ENCODE data around the gene ZNF423.

Gene ZNF423

DNA sequence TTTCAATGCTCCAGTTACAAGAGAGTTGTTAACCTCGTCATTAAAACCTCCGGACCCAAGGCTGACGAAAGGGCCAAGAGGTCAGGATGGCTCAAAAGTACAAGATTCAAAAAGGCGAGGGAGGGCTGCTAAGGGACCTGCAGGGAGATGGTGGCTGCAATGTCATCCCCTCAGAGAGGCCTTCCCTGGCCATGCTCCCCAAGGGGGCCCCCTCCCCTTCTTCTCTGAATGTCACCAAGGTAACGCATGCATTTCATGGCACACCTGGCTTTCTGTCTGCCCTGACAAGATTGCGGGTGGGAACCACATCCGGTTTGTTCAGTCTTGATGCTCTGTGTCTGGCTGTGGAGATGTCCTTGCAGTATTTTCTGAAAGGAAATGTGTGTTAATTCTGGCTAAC, 392.4 kb downstream of the ZNF423 start:
- TF ChIP-seq POLR2AphosphoS5 (IDR thresholded peaks at IDR 0.05; ENCODE audit: low read depth, low read length): no peak
- TF ChIP-seq SIN3A (IDR thresholded peaks at IDR 0.05; ENCODE audit: borderline replicate concordance, insufficient read depth, low read length): no peak
- TF ChIP-seq, protein P1, sequence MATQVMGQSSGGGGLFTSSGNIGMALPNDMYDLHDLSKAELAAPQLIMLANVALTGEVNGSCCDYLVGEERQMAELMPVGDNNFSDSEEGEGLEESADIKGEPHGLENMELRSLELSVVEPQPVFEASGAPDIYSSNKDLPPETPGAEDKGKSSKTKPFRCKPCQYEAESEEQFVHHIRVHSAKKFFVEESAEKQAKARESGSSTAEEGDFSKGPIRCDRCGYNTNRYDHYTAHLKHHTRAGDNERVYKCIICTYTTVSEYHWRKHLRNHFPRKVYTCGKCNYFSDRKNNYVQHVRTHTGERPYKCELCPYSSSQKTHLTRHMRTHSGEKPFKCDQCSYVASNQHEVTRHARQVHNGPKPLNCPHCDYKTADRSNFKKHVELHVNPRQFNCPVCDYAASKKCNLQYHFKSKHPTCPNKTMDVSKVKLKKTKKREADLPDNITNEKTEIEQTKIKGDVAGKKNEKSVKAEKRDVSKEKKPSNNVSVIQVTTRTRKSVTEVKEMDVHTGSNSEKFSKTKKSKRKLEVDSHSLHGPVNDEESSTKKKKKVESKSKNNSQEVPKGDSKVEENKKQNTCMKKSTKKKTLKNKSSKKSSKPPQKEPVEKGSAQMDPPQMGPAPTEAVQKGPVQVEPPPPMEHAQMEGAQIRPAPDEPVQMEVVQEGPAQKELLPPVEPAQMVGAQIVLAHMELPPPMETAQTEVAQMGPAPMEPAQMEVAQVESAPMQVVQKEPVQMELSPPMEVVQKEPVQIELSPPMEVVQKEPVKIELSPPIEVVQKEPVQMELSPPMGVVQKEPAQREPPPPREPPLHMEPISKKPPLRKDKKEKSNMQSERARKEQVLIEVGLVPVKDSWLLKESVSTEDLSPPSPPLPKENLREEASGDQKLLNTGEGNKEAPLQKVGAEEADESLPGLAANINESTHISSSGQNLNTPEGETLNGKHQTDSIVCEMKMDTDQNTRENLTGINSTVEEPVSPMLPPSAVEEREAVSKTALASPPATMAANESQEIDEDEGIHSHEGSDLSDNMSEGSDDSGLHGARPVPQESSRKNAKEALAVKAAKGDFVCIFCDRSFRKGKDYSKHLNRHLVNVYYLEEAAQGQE (IDR thresholded peaks at IDR 0.05; ENCODE audit: insufficient read depth in 1 of 2, low read depth in 2 of 2, low read length in 2 of 2): no peak
- TF ChIP-seq FOXP2 (optimal IDR thresholded peaks at IDR 0.05; ENCODE audit: borderline replicate concordance, extremely low read depth, extremely low read length, insufficient read depth): no peak
- no peak for TF ChIP-seq TAF1 (IDR thresholded peaks at IDR 0.05; ENCODE audit: borderline replicate concordance, insufficient read depth, low read length)

DNA sequence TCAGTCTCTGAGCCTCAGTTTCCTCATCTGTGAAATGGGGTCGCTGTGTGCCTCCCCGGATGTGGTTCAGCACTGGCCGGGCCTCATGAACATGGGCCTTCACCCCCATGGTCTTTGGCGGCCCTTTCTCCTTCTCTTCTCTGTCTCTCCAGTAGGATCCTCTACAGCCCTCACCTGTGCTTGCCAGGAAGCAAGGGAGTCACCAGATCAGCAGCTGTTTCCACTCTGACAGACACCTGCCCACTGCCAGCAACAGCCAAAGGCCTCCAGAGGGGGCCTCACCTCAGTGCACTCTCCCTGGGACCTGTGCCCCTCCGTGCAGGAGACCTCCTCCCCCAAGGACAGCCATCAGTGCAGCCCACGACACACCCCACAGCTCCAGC, 392.9 kb downstream of the ZNF423 start:
- TF ChIP-seq SIN3A (IDR thresholded peaks at IDR 0.05; ENCODE audit: borderline replicate concordance, insufficient read depth, low read length) (no peak), POLR2AphosphoS5 (IDR thresholded peaks at IDR 0.05; ENCODE audit: low read depth, low read length) (no peak), TAF1 (IDR thresholded peaks at IDR 0.05; ENCODE audit: borderline replicate concordance, insufficient read depth, low read length) (no peak), FOXP2 (optimal IDR thresholded peaks at IDR 0.05; ENCODE audit: borderline replicate concordance, extremely low read depth, extremely low read length, insufficient read depth) (no peak)
- TF ChIP-seq, protein P1 (IDR thresholded peaks at IDR 0.05; ENCODE audit: insufficient read depth in 1 of 2, low read depth in 2 of 2, low read length in 2 of 2): no peak

DNA sequence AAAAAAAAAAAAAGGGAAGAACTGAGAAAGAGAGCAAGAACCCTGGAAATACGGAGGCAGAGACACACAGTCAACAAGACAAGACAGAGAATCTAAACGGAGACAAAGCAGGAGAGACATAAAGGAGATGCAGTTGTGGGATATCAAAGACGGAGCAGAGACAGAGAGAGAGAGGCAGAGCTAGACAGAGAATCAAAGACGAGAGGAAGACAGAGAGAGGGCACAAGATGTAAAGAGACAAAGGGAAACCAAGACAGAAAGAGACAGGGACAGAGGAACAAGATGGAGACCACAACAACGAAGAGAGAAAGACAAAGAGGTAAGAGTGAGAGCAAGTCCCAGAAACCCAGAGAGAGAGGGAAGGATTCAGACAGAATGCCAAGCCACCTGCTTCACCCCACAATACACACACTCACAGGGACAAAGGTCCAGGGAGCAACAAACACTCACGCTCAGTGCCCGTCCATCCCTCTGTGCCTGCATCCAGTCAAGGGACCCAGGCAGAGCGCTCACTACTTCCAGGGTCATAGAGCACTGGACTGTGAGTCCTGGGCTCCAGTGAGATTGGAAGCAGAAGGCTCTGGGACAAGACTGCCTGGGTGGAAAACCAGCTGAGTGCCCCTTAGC, 393.4 kb downstream of the ZNF423 start:
- TF ChIP-seq FOXP2 (optimal IDR thresholded peaks at IDR 0.05; ENCODE audit: borderline replicate concordance, extremely low read depth, extremely low read length, insufficient read depth) (no peak), TAF1 (IDR thresholded peaks at IDR 0.05; ENCODE audit: borderline replicate concordance, insufficient read depth, low read length) (no peak), SIN3A (IDR thresholded peaks at IDR 0.05; ENCODE audit: borderline replicate concordance, insufficient read depth, low read length) (no peak), POLR2AphosphoS5 (IDR thresholded peaks at IDR 0.05; ENCODE audit: low read depth, low read length) (no peak)
- TF ChIP-seq, protein P1 (IDR thresholded peaks at IDR 0.05; ENCODE audit: insufficient read depth in 1 of 2, low read depth in 2 of 2, low read length in 2 of 2): no peak

- TF ChIP-seq TAF1 (IDR thresholded peaks at IDR 0.05; ENCODE audit: borderline replicate concordance, insufficient read depth, low read length) (no peak), SIN3A (IDR thresholded peaks at IDR 0.05; ENCODE audit: borderline replicate concordance, insufficient read depth, low read length) (no peak), POLR2AphosphoS5 (IDR thresholded peaks at IDR 0.05; ENCODE audit: low read depth, low read length) (no peak)
Measured at GRCh38 chr16:49461517-49461951, 394.4 kb downstream of the ZNF423 start.

DNA sequence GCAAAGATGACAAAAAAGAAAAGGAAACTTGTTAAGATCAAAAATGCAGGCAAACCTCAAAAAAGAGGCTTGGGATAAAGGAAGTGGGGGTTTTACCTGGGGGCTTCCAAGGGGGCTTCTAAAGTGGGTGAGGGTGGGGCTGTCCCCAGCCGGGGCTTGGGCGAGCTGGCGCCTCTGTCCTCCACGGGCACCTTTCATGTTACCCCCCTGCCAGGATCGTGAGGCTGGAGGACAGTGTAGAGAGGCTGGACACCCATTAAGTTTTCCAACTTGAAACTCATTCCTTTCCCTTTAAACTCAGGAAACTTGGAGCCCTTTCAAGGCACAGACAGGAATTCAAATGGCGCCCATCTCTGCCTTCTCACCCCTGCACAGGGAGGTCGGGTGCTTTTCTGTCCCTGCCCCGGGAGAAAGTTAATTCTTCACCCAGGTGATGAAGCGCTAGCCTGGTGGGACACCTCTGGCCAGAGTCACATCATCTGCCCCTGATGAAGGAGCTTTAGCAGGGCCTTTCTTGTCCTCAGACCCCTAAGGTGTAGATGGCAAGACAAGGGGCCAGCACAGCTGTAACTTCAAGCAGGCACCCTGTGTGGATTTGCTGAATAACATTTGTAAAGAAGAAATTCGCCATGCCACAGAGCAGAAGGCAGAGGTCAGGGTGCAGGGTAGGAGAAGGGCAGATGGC, 395.0 kb downstream of the ZNF423 start:
- TF ChIP-seq SIN3A (IDR thresholded peaks at IDR 0.05; ENCODE audit: borderline replicate concordance, insufficient read depth, low read length) (no peak), FOXP2 (optimal IDR thresholded peaks at IDR 0.05; ENCODE audit: borderline replicate concordance, extremely low read depth, extremely low read length, insufficient read depth) (no peak), POLR2AphosphoS5 (IDR thresholded peaks at IDR 0.05; ENCODE audit: low read depth, low read length) (no peak), TAF1 (IDR thresholded peaks at IDR 0.05; ENCODE audit: borderline replicate concordance, insufficient read depth, low read length) (no peak)
- TF ChIP-seq, protein P1 (IDR thresholded peaks at IDR 0.05; ENCODE audit: insufficient read depth in 1 of 2, low read depth in 2 of 2, low read length in 2 of 2): no peak

All from PFSK-1 (cell line).